Tongue (tissue), 3 donors: ENCODE results near the gene DHDH. TPM values are rescaled to one million over a fixed set of nuclear protein-coding genes. Genes with fewer than 3 reads are reported as not detected.

Experiments
- DNase-seq: peaks from one replicate; pipeline ENCODE4 v3.0.0-alpha.2; 2015
- small RNA-seq: library from RNA; depleted of rRNA; stranded (forward); fragments of <200 nt; gene quantifications from one replicate; pipeline ENCODE3, GENCODE V24; 2014; ENCODE audit warnings: low replicate concordance
- total RNA-seq: library from RNA; depleted of rRNA; stranded (reverse); fragments of >200 nt; gene quantifications from one replicate; pipeline ENCODE4 v1.2.3, GENCODE V29; 2014

The DHDH gene
- total RNA-seq, 1 donor from 2014 or later = not detected

DNA sequence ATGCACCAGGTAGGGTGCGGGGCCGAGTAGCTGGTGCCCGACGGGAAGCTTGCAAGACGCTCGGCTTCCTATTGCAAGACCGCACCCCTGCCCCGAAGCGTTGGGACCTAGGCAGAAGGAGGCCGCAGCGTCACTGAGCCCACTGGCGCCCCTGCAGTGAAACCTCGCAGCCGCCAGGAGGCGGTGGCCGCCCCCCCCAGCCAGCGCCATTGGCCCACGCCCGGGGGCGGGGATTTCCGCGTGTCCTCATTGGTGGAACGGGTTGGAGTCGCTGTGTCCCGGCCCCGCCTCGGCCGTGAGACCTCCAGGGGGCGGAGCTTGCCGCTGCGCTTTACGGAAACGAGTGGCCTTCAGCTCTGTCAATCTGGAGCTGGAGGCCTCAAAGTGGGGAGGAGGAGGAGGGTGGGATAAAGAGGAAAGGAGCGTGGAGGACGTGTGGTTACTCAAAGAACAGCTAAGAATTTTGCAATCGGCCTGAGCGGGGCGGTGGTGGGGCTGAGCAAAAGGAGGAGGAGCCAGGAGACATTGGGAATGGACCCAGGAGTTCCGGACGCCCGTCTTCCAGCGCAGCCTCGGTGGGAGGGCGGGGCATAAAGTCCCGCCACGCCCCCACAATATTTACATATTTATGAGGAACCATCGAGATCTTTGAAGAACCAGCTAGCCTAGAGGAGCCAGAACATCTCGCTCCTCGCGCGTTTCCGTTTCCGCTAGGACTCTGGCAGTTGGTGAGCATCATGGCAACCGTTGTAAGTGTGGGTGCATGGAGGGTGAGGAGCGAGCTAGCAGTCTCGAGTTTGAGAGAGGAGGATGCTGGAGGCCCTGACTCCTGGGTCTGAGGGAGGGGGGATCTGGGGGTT lies 59.9 kb downstream of the DHDH start, which contains the start of the genes GYS1 and RUVBL2:
Gene GYS1 (minus strand): TSS at position 135 of the 860 bp plus-strand sequence. CDS start 197 bp downstream, outside the sequence.
Gene RUVBL2 (plus strand): TSS at position 713 of the 860 bp plus-strand sequence. CDS start 25 bp downstream, at position 738.
- DNase-seq = peak; percentile 100

DNA sequence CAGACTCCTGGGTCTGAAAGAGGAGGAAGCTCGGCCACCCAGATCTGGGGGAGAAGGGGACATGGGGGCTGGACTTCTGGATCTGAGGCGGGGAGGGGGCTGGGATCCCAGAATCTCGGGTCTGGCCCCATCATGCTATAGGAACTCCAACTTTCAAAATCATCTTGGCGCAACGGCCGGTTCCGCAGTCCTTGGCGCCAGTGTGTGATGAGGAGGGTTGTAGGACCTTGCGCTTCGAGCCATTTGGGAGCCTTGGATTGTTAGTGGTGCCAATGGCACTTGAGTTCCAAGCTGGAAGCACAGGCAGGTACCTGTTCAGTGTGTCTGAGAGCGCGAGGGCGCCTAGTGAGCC lies 60.5 kb downstream of the DHDH start:
- no peak for DNase-seq

Small RNA genes within 50 kb of the gene (small RNA-seq; reads per million reads assigned to genes)
- not detected for gene AC026803.1

Other genes with a start within 250 kb of the DHDH start
- 3.0 TPM for gene FUT2, start 237.7 kb upstream of the DHDH start, total RNA-seq
- gene MAMSTR, start 214.0 kb upstream of the DHDH start, total RNA-seq = 4.3 TPM
- 24.1 TPM for gene RASIP1, start 193.1 kb upstream of the DHDH start, total RNA-seq
- not detected for gene IZUMO1, start 186.8 kb upstream of the DHDH start, total RNA-seq
- gene FUT1, start 181.1 kb upstream of the DHDH start, total RNA-seq = 1.1 TPM
- not detected for gene FGF21, start 178.2 kb upstream of the DHDH start, total RNA-seq
- 23.1 TPM for gene BCAT2, start 122.7 kb upstream of the DHDH start, total RNA-seq
- 1.2 TPM for gene HSD17B14, start 97.2 kb upstream of the DHDH start, total RNA-seq
- gene PLEKHA4, start 65.1 kb upstream of the DHDH start, total RNA-seq = 18.1 TPM
- 64.0 TPM for gene PPP1R15A, start 61.3 kb upstream of the DHDH start, total RNA-seq
- not detected for gene TULP2, start 35.0 kb upstream of the DHDH start, total RNA-seq
- 154 TPM for gene NUCB1, start 33.4 kb upstream of the DHDH start, total RNA-seq
- 22.1 TPM for gene BAX, start 21.2 kb downstream of the DHDH start, total RNA-seq
- gene FTL, start 31.6 kb downstream of the DHDH start, total RNA-seq = 430 TPM
- gene GYS1, start 59.6 kb downstream of the DHDH start, total RNA-seq = 88.6 TPM
- 96.6 TPM for gene RUVBL2, start 60.2 kb downstream of the DHDH start, total RNA-seq
- not detected for gene LHB, start 83.4 kb downstream of the DHDH start, total RNA-seq
- not detected for gene CGB3, start 90.6 kb downstream of the DHDH start, total RNA-seq
- gene CGB2, start 98.2 kb downstream of the DHDH start, total RNA-seq = not detected
- not detected for gene CGB1, start 103.2 kb downstream of the DHDH start, total RNA-seq
- gene CGB5, start 110.1 kb downstream of the DHDH start, total RNA-seq = not detected
- not detected for gene CGB8, start 115.4 kb downstream of the DHDH start, total RNA-seq
- gene CGB7, start 124.0 kb downstream of the DHDH start, total RNA-seq = 0.21 TPM
- gene NTF4, start 131.1 kb downstream of the DHDH start, total RNA-seq = 6.5 TPM
- gene KCNA7, start 139.0 kb downstream of the DHDH start, total RNA-seq = 15.7 TPM
- gene SNRNP70, start 151.8 kb downstream of the DHDH start, total RNA-seq = 150 TPM
- 6.1 TPM for gene LIN7B, start 180.7 kb downstream of the DHDH start, total RNA-seq
- 0.51 TPM for gene C19orf73, start 185.4 kb downstream of the DHDH start, total RNA-seq
- gene PPFIA3, start 185.8 kb downstream of the DHDH start, total RNA-seq = 9.7 TPM
- gene HRC, start 221.7 kb downstream of the DHDH start, total RNA-seq = 154 TPM
- gene TRPM4, start 224.1 kb downstream of the DHDH start, total RNA-seq = 28.2 TPM